HUES6 (cell line): ENCODE results near the gene SLC66A2.
"Not testable (repeated sequence)": the region's sequence is repeated elsewhere in the genome, so short reads cannot be mapped to it uniquely, and the experiment has no call there.

Experiments used
- H3K27ac ChIP-seq: 2 replicates; pipeline ENCODE4 v1.7.0; 2013; ENCODE audit warnings: low read depth, mild to moderate bottlenecking, low read length, inconsistent platforms
- H3K27me3 ChIP-seq: 2 replicates; pipeline ENCODE4 v1.6.1; 2013; ENCODE audit warnings: low read length; ENCODE audit not compliant: control insufficient read depth, insufficient read depth
- H3K36me3 ChIP-seq: 2 replicates; pipeline ENCODE4 v1.6.1; 2013; ENCODE audit warnings: low read length; ENCODE audit not compliant: control insufficient read depth, insufficient read depth
- H3K4me1 ChIP-seq: 2 replicates; pipeline ENCODE4 v1.6.1; 2013; ENCODE audit warnings: low read length; ENCODE audit not compliant: control insufficient read depth, insufficient read depth
- H3K4me3 ChIP-seq: 2 replicates; pipeline ENCODE4 v1.5.1; 2013; ENCODE audit warnings: low read depth, low read length
- H3K9ac ChIP-seq: one replicate; pipeline ENCODE4 v1.6.1; 2013; ENCODE audit warnings: mild to moderate bottlenecking, low read length
- H3K9me3 ChIP-seq: 2 replicates; pipeline ENCODE4 v1.6.1; 2013; ENCODE audit warnings: low read depth, low read length; ENCODE audit not compliant: control insufficient read depth, insufficient read depth

Gene SLC66A2

DNA sequence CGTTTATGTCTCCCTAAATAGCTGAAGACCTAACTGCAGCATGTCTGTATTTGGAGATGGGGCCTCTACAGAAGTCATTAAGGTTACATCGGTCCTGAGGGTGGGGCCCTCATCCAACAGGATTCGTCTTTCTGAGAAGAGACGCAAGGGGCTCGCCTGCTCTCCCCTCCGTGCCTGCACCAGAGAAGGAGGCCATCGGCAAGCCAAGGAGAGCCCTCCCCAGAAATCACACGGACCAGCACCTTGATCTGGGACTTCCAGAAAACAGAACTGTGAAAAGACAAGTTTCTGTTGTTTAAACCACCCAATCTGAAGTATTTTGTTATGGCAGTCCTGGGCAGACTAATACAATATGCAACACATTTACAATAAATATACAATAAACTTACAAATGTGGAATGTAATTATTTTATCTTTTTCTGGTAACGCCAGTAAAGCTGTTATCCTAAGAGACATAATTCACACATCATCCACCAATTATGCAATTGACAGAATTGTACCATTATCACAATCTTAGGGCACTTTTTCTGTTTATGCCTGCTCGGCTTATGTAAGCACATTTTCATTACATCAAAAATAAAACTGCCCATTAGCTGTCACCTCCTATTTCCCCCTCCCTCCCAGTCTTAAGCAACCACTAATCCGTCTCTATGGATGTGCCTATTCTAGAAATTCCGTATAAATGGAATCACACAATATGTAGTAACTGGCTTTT lies 19.1 kb upstream of the SLC66A2 start:
- H3K9ac ChIP-seq: no peak overlapping the region
- H3K9me3 ChIP-seq: no peaks in the 10 kb centered on the region
- H3K4me1 ChIP-seq: peaks cover under 1% of the 10 kb centered on the region
- no peak overlapping the region for H3K4me3 ChIP-seq
- H3K27ac ChIP-seq: no peak overlapping the region
- H3K36me3 ChIP-seq: peaks cover 52% of the 10 kb centered on the region
- peaks cover under 1% of the 10 kb centered on the region for H3K27me3 ChIP-seq

DNA sequence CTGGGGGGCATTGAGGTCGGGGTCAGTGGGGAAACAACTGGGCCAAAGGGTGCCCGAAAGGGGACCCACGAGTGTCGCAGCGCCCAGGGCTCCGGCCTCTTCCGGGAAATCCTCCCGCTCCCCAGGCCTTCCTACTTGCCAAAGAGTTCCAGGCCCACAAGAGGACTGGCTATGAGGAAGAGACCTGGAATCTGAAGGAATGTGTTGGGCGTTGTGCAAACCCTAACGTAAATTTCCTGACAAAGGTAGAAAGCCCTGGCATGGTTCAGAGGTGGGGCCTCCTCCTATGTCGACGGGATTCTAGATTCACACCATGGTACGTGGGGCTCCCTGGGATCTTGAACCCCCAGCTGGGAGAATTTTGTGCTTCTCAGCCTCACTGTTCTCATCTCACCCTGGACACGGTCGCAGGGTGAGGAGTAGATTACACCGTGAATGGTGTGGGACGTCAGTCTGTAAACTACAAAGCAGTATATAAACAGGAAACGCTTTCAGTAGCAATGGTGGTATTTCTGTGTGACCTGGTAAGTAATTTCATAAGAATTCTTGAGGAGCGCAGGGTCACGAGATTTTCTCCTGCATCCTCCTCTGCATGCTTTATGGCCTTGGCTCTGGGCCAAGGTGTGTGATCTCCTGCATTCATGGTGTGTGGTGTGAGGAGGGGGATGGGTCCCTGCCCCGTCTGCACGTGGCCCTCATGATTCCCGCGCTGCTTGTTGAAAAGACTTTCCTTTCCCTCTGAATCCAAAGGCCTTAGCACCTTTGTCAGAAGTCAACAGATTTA lies 13.9 kb upstream of the SLC66A2 start:
- peaks cover 2% of the 10 kb centered on the region; the same call in 1 of the 2 replicates for H3K36me3 ChIP-seq
- H3K4me1 ChIP-seq: peaks cover 28% of the 10 kb centered on the region
- H3K27me3 ChIP-seq: peaks cover 54% of the 10 kb centered on the region
- H3K9ac ChIP-seq: no peak overlapping the region
- peak overlapping the region; percentile 49; the same call in 1 of the 2 replicates for H3K4me3 ChIP-seq
- no peaks in the 10 kb centered on the region for H3K9me3 ChIP-seq
- H3K27ac ChIP-seq: no peak overlapping the region

DNA sequence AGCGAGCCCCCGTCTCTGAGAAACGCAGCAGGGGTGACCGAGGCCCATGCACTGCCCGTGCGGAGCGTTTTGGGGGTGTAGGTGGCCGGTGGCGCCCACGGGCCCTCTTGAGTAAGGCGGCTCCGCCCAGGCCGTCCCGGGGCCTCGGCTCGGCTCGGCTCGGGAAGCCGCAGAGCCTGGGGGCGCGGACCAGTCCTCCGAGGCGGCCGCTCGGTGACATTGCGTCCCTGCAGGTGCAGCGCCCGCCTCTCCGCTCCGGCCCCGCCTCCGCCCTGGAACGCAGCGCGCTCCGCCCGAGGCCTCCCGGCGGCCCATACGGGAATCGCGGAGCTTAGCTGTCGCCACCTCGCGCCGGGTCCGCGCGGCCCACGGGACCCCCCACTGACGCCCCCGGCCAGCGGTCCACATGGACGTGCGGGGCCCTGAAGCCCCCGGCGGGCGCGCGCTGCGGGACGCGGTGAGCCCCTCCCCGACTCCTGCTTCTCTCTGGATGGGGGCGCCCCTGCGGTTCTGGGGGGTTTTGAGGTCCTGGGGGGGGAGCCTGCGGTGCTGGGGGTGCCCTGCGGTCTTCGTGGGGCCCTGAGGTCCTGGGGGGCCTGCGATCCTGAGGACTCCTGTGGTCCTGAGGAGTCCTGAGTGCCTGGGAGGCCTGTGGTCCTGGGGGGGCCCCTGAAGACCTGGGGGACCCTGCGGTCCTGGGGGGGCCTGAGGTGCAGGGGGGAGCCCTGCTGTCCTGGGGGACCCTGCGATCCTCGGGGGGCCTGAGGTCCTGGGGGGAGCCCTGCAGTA lies 13.1 kb upstream of the SLC66A2 start, which contains the start of gene HSBP1L1:
HSBP1L1 (plus strand) TSS at position 314 of the 789 bp plus-strand sequence; CDS start at position 407, 93 bp downstream.
- peak within 1 kb of the TSS; percentile 49 for H3K4me3 ChIP-seq
- H3K9ac ChIP-seq: peak within 1 kb of the TSS; percentile 49
- H3K27ac ChIP-seq: no peak within 1 kb of the TSS

DNA sequence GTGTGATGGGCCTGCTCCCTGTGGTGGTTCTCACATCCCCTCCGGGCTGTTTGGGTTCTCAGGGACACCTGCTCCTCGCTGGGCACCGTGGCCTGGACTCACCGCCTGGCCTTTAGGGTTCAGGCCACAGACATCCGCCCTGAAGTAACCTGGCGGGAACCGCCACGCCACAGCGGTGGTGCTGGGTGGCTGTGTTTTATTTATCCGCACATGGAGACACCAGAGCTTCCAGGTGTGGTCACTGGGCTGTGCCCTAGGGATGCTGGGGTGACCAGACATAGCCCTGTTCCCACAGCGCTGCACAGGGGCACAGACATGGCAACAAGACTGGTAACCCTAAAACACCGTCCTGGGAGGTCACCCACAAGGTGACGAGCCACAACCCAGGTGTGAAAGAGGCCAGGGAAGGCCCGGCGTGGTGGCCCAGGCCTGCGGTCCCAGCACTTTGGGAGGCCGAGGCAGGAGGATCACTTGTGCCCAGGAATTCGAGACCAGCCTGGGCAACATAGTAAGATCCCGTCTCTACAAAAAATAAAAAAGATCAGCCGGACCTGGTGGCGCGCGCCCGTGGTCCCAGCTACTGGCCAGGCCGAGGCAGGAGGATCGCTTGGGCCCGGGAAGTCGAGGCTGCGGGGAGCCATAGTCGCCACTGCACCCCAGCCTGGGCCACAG lies 12.3 kb upstream of the SLC66A2 start:
- H3K36me3 ChIP-seq: no peaks in the 10 kb centered on the region
- peak overlapping the region; percentile 49 for H3K4me3 ChIP-seq
- peaks cover 69% of the 10 kb centered on the region for H3K27me3 ChIP-seq
- H3K4me1 ChIP-seq: peaks cover 37% of the 10 kb centered on the region
- no peak overlapping the region for H3K27ac ChIP-seq
- no peaks in the 10 kb centered on the region for H3K9me3 ChIP-seq
- H3K9ac ChIP-seq: no peak overlapping the region

More for the DNA sequence above, 13.1 kb upstream of the SLC66A2 start, which contains the start of gene HSBP1L1:
- Histone ChIP-seq H3K9me3 (no peaks in the 10 kb centered on the region), H3K27me3 (peaks cover 61% of the 10 kb centered on the region), H3K4me1 (peaks cover 34% of the 10 kb centered on the region), H3K36me3 (no peaks in the 10 kb centered on the region)

- no peaks in the 10 kb centered on the region for H3K9me3 ChIP-seq
- peaks cover 37% of the 10 kb centered on the region for H3K4me1 ChIP-seq
- H3K27ac ChIP-seq: no peak overlapping the region
- H3K27me3 ChIP-seq: peaks cover 75% of the 10 kb centered on the region
- no peak overlapping the region for H3K4me3 ChIP-seq
- H3K9ac ChIP-seq: no peak overlapping the region
- H3K36me3 ChIP-seq: no peaks in the 10 kb centered on the region
These were observed 11.6 kb upstream of the SLC66A2 start for GRCh38 chr18:79962835-79963657.

- no peaks in the 10 kb centered on the region for H3K9me3 ChIP-seq
- peaks cover 37% of the 10 kb centered on the region for H3K4me1 ChIP-seq
- no peak overlapping the region for H3K9ac ChIP-seq
- peaks cover 76% of the 10 kb centered on the region for H3K27me3 ChIP-seq
- no peaks in the 10 kb centered on the region for H3K36me3 ChIP-seq
- H3K4me3 ChIP-seq: no peak overlapping the region
- H3K27ac ChIP-seq: no peak overlapping the region
These were observed 10.9 kb upstream of the SLC66A2 start for GRCh38 chr18:79962311-79962710.

- Histone ChIP-seq H3K27me3 (peaks cover 79% of the 10 kb centered on the region), H3K4me3 (peak overlapping the region; percentile 12; the same call in 1 of the 2 replicates), H3K9me3 (no peaks in the 10 kb centered on the region), H3K36me3 (no peaks in the 10 kb centered on the region), H3K4me1 (peaks cover 37% of the 10 kb centered on the region), H3K27ac (no peak overlapping the region), H3K9ac (peak overlapping the region; percentile 29)
These were observed 10.3 kb upstream of the SLC66A2 start for GRCh38 chr18:79961527-79962291.

DNA sequence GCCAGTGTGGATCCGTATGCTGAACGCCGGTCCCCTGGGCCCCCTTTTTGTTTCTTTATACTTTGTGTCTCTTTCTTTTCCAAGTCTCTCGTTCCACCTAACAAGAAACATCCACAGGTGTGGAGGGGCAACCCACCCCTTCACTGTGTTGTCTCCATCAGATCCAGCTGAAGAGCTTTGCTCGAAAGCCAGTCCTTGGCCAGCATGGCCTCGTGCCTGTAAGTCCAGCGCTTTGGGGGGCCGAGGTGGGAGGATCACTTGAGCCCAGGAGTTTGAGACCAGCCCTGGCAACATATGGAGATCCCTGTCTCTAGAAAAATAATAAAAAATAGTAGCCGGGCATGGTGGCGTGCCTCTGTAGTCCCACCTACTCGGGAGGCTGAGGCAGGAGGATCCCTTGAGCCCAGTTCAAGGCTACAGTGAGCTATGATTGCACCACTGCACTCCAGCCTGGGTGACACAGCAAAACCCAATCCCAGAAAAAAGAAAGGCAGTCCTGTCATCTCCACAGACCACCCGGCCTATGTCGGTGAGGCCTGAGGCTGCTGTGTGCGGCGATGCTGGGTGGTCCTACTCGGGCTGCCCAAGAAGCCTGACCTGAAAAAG lies 9.6 kb upstream of the SLC66A2 start:
- Histone ChIP-seq H3K4me3 (peak overlapping the region; percentile 42), H3K27ac (no peak overlapping the region), H3K36me3 (no peaks in the 10 kb centered on the region), H3K27me3 (peaks cover 85% of the 10 kb centered on the region), H3K4me1 (peaks cover 37% of the 10 kb centered on the region), H3K9ac (peak overlapping the region; percentile 29), H3K9me3 (no peaks in the 10 kb centered on the region)

DNA sequence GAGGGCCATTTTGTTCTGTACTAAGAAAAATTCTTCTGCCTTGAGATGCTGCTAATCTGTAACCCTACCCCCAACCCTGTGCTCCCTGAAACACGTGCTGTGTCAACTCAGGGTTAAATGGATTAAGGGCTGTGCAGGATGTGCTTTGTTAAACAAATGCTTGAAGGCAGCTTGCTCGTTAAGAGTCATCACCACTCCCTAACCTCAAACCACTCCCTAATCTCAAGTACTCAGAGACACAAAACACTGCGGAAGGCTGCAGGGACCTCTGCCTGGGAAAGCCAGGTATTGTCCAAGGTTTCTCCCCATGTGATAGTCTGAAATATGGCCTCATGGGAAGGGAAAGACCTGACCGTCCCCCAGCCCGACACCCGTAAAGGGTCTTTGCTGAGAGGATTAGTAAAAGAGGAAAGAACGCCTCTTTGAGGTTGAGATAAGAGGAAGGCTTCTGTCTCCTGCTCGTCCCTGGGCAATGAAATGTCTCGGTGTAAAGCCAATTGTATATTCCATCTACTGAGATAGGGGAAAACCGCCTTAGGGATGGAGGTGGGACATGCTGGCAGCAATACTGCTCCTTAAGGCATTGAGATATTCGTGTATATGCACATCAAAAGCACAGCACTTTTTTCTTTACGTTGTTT lies 8.8 kb upstream of the SLC66A2 start:
- not testable (repeated sequence) for H3K9me3 ChIP-seq, H3K36me3 ChIP-seq, H3K27ac ChIP-seq, H3K9ac ChIP-seq
- Histone ChIP-seq H3K4me1 (peaks cover 34% of the 10 kb centered on the region), H3K4me3 (peak overlapping the region; percentile 42), H3K27me3 (peaks cover 89% of the 10 kb centered on the region)
